GM19239 (cell line): ENCODE measurements around the gene CHD2.
"Not testable (repeated sequence)": the region's sequence is repeated elsewhere in the genome, so short reads cannot be mapped to it uniquely, and the experiment has no call there.

Source experiments
- DNase-seq: peaks from one replicate; pipeline ENCODE4 v3.0.0; 2011; ENCODE audit warnings: low spot score; ENCODE audit not compliant: insufficient read length
- FAIRE-seq: peaks from 2 replicates; lab custom pipeline; 2011; peaks lifted over from hg19 to GRCh38; lab: Jason Lieb, UNC

CHD2 gene

GRCh38 chr15:92899948-92900730, at the start of gene CHD2:
CHD2 (plus strand) TSS chr15:92900324; CDS start chr15:92901238, 914 bp downstream.
- FAIRE-seq (peak; percentile 91), DNase-seq (peak; percentile 39)

GRCh38 chr15:92853222-92853621, 46.9 kb upstream of the CHD2 start:
- FAIRE-seq = no peak
- no peak for DNase-seq

DNA sequence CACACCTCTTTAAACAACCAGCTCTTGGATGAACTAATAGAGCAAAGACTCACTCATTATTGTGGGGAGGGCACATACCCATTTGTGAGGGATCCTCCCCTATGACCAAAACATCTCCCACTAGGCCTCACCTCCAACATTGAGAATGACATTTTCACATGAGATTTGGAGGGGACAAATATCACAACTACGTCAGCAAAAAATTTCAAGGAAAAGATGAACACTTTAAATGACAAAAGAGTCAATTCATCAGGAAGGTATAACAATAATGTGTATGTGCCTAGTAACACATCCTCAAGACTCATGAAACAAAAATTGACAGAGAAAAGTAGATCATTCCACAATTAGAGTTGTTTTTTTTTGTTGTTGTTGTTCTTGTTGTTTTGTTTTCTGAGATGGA, 38.4 kb upstream of the CHD2 start:
- no peak for FAIRE-seq

DNA sequence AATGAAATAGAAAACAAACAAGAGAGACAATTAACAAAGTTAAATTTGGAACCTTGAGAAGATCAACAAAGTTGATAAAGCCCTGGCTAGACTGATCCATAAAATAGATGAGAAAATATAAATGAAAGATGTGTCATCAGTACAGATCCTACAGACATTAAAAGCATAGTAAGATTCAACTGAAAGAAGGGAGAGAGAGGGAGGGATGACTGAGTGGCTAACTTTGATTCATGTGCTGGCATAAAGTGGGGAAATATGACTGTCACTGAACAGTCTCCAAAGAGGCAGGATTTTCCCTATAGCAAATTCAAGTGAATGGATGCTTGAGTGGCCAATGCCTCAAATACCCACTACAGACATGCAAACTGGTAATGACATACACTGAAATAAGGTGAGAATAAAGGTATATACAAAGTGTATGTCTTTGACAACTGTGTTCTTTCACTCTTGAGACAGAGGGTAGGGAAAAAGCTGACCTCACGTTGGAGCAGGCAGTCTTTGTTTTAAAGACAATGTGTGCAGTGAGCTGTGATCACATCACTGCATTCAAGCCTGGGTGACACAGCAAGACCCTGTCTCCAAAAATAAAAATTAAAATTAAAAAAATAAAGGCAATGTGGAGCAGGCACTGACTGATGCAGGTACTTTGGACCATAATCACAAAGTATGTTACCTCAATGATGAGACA, 35.9 kb upstream of the CHD2 start:
- FAIRE-seq (no peak), DNase-seq (no peak)

More for the DNA sequence above, 38.4 kb upstream of the CHD2 start:
- DNase-seq = no peak

GRCh38 chr15:92869263-92869940, 30.7 kb upstream of the CHD2 start:
- FAIRE-seq = no peak
- DNase-seq = no peak

DNA sequence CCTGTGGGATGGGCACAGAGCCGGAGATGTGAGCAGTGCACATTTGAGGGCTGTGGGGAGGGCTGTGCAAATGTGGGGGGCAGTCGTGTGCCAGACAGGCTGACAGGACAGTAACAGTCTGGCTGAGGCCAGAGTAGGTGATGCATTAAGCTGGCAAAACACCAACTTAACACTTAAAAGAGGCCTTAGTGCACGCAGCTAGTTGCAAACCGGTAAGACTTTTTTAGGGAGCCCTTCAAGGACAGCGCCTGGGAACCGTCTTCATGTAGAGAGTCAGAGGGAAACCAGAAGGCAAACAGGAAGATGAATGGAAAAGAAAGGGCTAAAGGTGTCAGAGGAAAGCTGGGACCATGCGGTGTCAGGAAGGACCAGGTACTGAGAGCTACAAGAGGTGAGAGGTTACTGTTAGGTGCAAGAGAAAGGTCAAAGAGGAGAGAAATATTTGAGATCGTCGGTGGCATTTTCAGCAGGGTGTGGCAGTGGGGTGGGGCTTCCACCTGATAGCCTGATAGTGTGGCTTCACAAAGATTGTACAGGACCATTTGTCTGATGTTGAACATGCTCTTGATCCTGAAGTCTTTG, 30.0 kb upstream of the CHD2 start:
- DNase-seq (no peak), FAIRE-seq (no peak)

GRCh38 chr15:92872967-92873366, 27.2 kb upstream of the CHD2 start:
- FAIRE-seq = not testable (repeated sequence)

GRCh38 chr15:92877000-92877399, 23.1 kb upstream of the CHD2 start:
- no peak for FAIRE-seq
- no peak for DNase-seq

More at GRCh38 chr15:92872967-92873366, 27.2 kb upstream of the CHD2 start:
- DNase-seq = not testable (repeated sequence)

GRCh38 chr15:92877416-92877815, 22.7 kb upstream of the CHD2 start:
- FAIRE-seq (no peak), DNase-seq (no peak)

DNA sequence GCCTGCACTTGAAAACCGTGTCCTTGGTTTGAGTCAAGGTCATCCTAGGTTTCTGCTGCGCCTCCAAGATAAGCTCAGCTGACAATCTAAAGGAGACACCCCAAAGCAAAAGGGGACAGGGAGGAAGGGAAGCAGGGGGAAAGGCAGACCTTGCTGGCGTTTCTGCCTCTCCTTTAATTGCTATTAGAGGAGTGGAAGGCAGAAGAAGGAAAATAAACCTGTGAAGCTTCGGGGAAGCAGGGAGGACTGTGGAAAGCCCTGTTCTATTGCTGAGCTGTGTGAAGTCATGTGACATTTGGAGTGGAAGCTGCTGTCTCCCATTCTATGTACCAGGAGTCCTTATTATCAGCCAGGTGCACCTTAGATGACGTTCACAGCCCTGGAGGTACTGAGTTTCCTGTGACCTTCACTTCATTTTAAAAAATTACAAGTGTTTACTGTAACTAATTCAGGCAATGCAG, 21.5 kb upstream of the CHD2 start:
- DNase-seq (no peak), FAIRE-seq (no peak)

DNA sequence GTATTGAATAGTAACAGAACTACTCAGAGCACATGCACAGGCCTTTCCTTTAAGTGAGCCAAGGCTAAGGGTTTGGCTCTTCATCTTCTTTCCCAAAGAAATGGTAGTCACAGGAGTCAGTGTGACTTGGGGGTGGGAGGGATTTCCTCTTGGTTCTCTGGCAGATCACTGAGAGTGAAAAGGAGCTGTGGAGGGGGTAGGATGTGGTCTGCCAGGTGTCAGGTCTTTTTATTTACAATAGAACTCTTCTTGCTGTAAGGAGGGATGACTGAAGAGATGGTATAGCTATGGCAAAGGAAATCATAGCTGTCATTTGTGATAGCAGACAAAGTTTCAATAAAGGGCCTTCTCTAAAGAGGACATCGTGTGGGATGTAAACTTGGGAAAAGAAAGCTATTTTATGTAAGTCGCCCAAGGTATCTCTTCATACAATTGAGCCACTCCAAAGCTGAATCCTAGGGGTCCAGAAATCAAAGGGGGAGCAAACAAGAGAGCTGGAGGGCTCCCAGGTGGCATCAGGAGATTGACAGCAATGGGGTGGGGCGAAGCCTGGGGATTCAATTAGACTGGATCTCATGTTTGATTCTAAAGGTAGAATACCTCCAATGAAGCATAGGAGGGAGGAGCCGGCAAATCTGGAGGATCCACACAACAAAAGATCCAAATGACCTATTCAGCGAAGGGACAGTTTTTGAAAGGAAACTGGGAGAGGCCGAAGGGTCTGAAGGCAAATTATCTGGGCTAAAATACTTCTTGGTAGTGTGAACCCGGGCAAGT, 20.0 kb upstream of the CHD2 start:
- FAIRE-seq (no peak), DNase-seq (no peak)

- no peak for DNase-seq
- peak; percentile 44 for FAIRE-seq
Measured at GRCh38 chr15:92880796-92881195, 19.3 kb upstream of the CHD2 start.

DNA sequence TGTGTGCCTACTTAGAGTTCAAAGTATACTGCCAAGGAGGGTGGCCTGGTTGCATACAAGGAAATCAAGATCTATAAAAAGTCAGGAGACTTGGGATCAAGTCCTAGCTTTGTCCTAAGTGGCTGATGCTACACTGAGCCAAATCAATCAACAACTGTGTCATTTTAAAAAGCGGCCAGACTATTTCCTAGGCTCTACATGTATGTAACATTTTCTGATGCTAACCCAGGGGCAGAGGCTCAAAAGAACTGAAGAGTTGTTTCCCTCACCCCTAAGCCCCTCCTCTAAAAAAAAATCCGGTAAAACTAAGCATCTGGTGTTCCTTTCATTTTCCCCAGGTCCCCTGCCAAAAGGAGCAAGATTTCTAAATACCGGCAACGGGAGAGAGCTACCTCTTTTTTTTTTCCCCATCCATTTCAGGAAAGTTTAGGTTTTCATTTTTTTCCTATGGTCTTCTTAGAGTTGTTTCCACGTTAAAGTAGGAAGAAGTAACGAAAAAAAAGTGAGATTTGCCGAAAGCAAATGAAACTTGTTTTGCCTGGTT, 18.8 kb upstream of the CHD2 start:
- DNase-seq = no peak
- no peak for FAIRE-seq

GRCh38 chr15:92881802-92882696, 18.1 kb upstream of the CHD2 start:
- FAIRE-seq = peak; percentile 98
- peak; percentile 94 for DNase-seq

DNA sequence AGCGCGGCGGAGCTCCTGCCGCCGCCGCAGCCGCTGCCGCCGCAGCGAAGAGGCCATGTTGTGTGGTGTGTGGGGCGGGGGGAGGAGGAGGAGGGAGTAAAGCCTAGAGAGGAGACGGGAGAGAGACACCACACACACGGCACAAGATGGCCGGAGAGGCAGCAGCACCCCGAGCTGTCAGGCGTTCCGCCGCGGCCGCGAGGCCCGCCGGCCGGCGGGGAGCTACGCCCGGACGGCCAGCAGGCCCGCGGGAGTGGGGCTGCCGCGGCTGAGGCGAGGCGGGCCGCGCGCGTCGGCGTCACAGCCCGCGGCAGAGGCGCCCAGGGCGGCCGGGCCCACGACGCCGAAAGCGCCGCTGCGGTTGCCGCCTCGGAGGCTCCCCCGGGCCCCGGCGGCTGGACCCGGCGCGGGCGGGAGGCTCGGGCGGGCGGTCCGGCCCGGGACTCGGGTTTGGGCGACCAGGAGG, 17.4 kb upstream of the CHD2 start:
- FAIRE-seq (no peak), DNase-seq (peak; percentile 93)

GRCh38 chr15:92883163-92883875, 16.8 kb upstream of the CHD2 start:
- DNase-seq = no peak
- FAIRE-seq = peak; percentile 86

DNA sequence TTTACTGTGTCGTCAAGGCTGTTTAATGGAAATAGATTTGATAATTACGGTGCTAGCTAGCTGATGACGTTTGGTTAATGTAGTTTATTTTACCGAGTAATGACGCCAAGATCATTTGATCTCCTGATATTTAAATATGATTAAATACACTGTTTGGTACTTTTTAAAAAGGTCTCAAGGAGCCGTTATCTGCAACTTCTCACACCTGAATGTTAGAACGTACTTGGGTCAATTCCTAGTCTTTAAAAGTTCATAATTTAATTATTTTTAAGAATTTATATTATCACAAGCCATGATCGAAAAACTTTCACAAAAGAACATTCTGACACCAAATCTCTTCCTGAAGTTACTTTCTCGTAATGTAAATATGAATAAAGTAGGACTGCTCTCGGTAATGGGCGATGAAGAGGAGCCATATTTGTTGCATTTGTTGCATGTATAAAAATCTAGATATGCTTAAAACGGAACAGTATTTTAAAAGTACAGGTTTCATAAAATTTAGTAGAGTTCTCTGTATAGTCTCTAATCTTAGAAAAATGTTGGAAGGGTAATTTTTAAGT, 16.2 kb upstream of the CHD2 start:
- DNase-seq (no peak), FAIRE-seq (no peak)
